ENCODE data around the gene HS1BP3.

Gene HS1BP3

DNA sequence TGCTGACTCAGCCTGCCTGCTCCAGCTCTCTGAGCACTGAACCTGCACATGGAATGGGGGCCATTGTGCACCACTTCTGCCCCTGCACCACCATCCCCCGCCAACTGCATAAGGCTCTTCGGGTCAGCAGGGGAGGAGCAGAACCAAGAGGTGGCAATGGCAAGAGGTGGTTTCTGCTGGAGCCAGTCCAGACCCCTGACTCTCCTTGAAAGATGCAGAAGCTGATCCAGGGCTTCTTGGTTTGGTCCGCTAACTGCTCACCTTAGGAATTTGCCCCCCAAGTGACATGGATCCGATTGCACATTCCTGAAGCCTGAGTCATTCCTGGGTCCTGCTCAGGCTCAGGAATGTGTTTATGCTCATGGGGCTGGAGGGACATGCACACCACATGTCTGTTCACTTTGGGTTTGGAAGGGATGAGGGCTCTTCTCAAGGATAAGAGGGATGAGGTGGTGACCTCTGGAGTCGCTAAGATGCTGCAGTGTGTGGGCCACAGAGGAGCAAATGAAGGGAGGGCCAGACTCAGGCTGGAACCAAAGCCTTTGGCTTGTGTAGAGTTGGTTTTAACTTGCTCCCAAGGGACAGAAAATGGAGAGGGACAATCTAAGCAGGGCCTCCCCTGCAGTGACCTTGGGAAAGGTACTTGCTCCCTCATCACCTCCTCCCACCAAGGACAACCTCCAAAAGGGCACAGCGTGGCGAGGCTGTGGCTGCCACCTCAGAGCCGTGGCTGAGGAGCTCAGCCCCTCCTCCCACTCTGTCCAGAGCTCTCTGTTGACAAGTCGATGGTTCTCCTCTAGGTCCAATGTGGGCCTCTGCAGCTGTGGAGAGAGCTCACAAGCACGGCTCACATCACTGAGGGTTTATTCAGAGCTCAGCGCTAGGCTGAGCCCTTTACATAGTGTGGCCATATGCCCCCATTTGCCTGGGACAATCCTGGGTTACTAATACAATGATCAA is 66.2 kb downstream of the HS1BP3 start:
- DNase-seq (ENCODE audit: low read depth) = no peak

DNA sequence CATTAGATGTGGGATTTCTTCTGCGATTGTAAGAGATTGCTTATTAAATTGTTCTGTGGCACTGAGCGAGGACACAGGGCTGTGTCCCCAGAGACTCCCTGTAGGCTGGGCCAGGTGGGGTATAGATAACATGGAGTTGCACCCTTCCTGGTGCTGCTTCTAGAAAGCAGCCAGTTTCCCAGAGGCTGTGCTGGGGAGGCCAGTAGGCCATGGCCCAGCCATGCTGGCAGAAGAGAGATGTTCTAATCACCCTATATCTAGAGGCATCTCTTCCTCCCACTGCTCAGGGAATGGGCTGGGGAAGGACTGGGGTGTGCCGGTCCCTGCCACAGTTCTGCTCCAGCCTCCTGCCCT is 66.9 kb downstream of the HS1BP3 start:
- DNase-seq (ENCODE audit: low read depth) = no peak

DNA sequence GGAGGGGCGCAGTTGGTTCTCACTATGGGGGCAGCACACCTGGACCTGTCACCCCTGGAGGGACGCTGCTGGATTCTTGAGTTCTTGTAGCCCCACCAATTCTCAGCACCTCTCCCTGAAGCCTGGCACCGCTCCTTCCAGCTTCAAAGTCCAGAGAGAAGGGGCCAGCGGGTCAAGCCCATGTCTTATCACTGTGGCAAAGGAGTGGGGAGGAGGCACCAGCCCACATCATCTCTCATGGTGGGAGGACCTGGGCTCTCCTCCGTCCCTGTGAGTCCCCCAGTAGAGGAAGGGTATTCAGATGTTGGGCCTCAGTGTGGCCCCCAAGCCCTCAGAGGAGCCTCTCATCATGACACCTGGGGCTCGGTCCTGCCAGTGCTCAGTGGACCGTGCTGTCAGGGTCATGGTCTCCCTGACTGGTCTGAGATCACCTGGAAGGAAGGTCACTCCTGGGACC is 67.4 kb downstream of the HS1BP3 start:
- no peak for DNase-seq (ENCODE audit: low read depth)

DNA sequence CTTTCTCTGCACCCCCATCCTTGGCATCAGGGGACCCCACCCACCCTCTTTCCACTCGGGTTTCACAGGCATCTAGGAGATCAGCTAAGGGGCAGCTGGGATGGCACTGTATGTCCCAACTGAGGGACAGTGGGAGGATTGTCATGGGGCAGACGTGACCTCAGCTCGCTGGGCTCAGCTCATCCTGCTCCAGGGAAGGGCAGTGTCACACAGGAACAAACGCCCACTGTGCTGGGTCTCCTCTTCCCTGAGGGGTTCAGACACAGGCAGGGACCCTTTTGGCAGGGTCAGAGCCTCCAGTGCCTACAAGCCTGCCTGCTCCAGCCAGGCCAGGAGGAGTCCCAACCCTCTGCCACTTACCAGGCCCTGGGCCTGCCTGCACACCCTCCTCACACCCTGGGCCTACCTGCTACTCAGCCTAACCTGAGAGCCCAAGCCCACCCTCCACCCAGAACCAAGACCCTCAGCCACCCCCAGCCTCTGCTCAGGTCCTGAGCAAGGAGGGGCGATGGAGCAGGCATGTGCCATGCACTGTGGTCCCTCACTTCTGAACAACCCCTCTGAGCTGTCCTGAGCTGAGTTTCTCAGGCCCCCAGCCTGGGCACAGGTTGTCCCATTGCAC is 68.2 kb downstream of the HS1BP3 start:
- DNase-seq (ENCODE audit: low read depth) = no peak

DNA sequence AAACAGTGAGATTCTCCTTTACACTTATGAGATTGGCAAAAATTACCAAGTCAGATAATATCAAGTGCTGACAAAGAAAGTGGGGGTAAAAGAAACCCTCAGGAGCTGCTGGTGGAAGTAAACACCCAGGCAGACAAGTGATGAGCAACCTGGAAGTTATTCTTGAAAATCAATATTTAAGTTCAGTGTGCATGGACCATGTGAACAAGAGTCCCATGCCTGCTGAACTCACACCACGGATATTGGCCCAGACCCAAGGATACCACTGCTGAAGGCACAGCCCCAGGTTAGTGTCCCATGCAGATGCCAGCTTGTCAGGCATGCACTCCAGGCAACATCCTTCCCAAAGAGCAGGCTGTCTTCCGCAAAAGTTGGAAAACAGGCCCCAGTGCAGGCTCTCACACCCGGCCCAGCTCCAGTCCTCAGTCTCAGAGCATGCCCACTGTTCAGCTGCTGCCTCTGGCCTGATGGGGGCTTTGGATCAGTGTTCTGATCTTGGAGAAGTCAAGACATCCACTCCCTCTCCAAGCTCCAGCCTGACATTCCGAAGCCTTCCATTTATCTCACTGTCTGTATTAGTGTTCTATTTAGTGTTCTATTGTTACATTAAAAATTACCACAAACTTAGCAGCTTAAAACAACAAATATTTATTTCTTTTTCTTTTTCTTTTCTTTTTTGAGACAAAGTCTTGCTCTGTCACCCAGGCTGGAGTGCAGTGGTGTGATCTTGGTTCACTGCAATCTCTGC is 70.0 kb downstream of the HS1BP3 start:
- DNase-seq (ENCODE audit: low read depth) = no peak

DNA sequence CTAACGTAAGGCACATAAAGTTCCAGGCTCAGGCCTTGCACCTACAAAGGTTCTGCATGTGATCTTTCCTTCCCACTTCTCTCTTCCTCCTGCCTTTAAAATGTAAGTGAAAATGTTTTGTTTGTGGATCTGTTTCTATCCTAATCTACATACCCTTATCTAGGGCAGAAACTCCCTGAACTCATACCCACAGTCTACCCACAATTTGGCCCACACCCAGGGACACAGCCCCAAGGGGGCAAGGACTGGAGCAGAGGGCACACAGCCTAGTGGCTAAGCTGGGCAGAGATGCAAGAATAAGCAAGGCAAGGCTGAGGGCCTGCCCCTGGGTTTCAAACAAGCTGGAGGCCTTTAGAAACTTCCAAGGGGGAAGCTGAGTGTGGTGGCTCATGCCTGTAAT is 71.0 kb downstream of the HS1BP3 start:
- peak; percentile 73 for DNase-seq (ENCODE audit: low read depth)

DNA sequence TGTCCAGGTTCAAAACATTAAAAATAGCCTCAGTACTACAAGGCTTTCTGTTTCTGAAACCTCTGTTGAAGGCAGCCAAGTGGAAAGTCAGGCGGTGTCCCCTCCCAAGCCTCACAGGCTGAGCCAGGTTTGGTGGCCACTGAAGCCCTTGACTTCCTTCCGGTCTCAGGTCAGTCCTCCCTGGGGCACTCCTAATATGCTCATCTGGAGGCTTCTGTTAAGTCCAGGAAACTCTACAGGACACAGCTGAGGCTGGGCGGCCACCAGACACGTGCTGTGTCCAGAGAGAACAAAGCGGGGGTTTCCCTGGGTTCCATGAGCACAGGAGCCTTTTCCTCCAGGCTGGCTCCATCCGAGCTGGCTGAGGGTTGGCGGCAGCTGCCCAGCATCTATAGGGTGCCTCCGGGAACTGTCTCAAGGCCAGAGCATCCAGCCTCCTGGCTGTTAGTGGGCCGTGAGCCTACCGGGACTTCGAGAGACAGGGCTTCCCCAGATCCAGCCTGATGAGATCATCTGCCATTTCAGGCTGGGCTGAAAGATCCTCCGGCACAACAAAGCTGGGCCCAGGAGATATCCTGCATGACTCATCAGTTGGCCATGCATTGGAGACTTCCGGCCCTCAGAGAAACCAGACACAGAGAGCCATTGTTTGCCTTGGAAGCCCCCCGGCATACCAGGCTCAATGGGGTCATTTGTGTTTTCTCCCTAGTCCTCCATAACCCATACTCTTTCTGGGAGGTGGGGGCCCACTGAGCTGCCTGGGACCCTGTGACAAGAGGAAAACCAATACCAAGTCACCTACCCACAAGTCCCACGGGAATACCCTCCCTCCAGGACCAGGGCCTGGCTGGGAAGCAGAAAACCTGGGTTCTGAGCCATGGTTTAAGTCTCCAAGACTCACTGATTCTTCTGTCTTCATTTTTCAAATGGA is 71.7 kb downstream of the HS1BP3 start:
- DNase-seq (ENCODE audit: low read depth) = peak; percentile 78

DNA sequence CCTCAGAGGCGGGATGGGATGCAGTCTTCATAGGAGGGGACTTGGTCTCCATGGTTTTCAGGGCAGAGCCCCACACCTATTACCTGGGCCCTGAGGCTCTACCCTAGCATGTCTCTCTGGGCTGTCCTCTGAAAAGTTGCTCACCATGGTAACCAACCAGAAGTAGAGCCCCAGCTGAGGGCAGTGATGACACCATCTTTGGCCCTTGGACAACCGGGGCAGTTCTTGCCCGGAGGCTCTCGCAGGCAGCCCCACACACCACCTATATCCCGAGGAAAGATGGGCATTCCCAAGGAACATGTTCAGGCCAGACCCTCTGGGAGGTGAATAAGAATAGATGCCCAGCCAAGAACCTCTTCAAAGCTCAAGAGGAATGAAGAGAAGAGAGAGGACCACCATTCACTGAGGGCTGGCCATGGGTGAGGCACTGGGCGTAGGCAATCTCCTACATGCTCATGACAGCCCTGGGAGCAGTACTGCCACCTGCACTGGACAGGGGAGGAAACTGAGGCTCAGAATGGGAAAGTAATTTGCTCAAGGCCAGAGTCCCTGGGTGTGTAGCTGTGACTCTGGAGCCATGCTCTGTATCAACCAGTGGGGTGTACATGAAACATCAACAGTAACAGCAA is 72.5 kb downstream of the HS1BP3 start:
- DNase-seq (ENCODE audit: low read depth) = no peak

DNA sequence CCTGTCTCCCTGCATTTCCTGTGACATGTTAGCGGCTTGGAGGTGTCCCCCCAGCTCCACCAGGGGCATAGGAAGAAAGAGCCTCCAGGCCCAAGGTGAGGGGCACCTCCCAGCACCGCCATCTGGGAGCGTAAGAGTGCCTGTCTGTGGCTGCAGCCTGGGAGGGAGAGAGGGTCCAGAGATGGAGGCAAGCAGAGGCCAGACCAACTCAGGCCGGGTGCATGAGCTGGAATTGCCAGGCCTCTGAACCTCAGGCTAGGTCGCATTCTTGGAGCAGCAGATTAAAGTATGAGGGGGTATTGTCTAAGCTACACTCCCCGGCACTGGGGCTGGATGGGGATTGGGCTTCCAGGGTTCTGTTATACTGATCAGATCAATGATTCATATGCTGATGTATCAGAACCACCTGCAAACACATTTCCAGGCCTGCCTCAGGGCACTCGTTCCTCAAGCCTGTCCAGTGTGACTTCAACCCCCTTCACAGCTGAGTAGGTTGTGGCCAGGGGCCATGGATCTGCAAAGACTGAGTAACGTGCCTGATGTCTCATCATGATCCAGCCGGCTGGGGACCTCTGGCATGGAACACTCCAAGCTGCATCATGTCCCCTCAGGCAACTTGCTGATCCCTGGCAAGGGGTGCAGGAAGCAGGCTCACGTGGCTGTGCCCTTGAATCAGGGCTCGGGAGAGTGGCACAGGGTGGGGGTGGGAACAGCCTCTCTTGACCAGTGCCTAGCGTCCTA is 73.2 kb downstream of the HS1BP3 start:
- DNase-seq (ENCODE audit: low read depth) = no peak

DNA sequence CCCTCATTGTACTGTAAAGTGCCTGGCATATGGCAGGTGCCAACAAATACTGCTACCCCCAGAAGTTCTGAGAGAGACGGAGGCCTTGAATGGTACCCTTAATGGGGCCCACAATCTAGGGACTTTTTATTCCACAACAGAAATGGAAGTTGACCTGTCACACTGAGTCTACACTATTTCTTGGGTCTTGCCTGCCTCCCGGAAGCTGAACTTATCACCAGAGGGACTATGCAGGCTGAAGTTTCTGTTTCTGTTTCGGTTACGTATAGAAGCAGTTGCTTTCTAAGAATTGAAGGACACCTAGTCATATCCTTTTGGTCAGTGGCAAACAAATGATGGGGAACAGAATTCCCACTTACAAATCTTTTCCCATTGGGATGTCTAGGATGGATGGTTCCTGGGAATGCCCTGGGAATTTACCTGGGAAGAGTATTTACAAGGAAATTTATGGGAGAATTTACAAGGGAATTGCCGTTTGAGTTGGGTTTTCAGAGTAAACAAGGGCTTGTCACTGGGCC is 74.2 kb downstream of the HS1BP3 start:
- no peak for DNase-seq (ENCODE audit: low read depth)

DNA sequence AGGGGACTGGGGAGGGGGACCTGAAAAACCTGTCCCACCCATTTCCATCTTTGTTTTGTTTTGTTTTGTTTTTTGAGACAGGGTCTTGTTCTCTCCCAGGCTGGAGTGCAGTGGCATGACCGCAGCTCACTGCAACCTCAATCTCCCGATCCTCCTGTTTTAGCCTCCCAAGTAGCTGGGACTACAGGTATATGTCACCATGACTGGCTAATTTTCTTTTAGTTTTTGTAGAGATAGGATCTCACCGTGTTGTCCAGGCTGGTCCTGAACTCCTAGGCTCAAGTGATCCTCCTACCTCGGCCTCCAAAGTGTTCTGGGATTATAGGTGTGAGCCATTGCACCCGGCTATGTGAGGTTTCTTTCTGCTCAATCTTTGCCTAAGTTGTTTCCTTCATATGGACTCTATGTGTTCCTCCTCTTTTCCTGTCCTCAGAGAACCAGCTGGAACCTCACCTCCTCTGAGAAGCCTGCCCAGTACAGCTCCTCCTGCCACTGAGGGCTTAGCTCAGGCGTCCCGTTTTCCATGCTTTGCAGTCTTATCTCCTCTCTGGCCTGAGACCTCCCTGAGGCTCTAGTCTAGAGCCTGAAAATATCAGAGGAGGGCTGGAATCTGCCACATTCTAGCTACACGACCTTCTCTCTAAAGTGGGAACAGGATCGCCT is 74.8 kb downstream of the HS1BP3 start:
- no peak for DNase-seq (ENCODE audit: low read depth)

DNA sequence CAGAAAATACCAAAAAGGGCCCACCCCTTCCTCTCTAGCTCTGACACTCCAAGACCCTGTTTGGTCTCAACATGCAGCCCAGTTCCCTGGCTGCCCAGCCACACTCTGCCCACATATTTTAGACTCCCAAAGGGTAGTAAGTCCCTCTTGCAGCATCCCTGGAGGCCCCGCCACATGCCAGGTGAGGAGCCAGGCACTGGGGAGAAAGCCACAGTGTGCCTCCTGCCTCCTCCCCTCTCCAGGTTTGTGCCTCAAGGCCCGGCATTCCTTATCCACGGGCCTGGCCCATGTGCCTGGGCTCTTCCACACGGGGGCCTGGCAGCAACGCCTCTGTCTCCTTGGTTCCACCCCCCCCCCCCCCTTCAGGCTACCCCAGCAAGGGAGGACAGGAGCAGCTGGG is 75.5 kb downstream of the HS1BP3 start:
- no peak for DNase-seq (ENCODE audit: low read depth)

DNA sequence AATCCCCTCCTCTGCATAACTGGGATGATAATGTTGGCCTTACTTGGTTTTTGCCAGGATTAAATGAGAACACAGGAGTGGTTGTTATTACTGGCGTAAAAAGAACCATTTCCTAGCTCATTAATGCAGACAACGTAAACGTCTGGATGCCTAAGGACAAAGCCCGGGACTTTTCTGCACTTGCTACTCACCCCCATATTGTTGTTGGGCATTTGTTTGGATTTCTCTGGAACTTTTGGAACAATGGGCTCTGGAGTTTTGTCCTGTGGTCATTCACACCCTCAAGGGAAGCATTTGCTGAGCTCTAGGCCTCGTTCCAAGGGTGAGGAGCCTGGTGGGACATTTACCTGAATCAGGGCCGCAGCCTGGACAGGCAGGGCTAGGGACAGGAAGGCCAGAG is 76.0 kb downstream of the HS1BP3 start:
- DNase-seq (ENCODE audit: low read depth) = no peak

DNA sequence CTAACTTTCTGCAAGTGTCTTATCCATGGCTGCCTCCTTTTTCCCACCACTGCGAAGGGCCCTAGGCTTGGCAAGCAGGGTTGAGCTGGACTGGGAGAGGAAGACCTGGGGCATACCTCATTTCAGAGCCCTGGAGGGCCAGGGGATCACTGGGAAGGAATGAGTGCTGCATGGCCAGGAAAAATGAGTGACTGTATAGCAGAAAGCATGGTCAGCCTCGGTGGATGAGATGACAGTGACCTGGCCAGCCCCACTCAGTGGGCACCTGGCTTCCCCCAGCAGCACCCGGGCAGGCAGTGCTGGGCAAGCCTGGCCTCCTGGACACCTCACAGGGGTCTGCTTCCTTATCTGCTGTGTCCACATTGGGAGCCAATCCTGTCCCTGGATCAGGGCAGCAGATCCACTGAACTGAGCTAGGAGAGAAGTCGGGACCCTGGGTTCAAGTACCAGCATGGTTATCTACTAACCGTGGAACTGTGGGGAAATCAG is 76.4 kb downstream of the HS1BP3 start:
- DNase-seq (ENCODE audit: low read depth) = no peak

DNA sequence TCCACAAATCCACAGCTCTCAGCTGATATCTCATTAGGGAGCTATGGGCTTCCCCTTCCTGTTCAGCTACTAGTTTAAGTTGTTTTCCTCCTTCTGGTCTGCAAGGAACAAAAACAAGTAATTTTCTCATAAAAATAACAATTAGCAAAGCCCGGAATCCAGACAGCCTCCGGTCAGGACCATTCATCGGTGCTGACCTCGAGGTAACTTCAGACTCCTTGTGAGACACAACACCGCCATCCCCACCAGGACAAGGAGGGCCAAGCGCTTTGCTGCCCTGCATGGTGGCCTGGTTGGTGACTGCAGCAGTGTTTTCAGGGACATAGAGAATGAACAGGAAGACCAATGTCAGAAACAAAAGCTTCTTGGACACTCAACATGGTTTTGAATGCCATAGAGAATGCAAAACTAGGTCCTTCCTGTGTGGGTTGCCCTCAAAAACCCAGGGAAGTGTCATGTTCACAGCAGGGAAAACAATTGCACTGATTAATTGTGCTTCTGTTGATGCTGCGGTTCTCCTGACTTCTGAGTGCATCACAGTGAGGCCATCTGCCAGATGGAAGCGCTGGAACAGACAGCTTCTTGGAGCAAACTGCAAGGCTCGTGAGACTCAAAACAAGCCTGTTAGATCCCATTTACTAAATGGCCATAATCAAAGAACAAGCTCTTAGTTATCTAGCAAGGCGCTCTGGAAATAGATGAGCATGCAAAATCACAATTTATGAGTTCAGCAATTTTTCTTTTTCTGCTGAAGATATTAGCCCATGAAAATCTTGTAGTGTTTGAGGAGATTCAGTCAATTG is 77.1 kb downstream of the HS1BP3 start:
- no peak for DNase-seq (ENCODE audit: low read depth)

DNA sequence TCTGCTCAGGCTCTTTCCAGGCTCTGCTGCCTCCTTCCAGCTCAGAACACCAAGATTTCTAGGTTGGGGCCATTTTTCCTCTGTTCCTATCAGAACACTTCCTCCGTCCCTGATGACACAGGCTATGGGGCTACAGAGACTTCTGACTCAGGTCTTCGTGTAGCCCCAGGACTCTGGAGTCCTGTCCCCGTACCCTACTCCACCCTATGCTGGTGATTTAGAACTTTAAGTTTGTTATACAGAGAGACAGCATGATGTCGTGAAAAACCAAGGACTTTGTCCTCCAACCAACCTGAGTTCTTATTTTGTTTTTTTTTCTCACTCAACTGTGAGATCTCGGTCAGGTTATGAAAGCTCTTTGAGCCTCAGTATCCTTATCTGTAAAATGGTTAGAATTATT is 78.7 kb downstream of the HS1BP3 start:
- no peak for DNase-seq (ENCODE audit: low read depth)

DNA sequence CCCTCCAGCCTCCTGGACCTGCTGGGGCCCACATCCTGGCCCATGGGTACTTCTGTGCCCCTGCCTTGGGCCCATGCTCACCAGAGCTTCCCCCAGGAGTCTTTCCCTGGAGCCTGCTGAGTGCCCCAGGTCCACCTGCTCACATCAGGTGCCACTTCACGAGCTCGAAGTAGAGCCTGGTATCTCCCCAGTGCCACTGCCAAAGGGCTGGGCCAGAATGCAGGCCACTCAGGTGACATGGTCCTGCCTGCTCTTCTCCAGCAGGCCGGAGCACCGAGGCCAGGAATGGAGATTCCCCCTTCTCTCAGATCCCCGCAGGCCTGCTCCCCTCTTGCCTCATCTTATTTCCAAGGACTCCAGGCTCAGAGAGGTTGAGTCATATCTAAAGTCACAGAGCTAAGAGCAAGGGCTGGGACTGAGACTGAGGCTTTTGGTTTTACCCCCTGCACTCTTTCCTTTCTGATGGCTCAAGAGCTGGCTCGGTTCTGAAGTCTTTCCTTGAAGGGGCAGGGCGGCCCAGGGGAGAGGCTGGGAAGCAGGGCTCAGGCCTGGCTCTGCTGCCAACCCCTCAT is 79.2 kb downstream of the HS1BP3 start:
- no peak for DNase-seq (ENCODE audit: low read depth)

DNA sequence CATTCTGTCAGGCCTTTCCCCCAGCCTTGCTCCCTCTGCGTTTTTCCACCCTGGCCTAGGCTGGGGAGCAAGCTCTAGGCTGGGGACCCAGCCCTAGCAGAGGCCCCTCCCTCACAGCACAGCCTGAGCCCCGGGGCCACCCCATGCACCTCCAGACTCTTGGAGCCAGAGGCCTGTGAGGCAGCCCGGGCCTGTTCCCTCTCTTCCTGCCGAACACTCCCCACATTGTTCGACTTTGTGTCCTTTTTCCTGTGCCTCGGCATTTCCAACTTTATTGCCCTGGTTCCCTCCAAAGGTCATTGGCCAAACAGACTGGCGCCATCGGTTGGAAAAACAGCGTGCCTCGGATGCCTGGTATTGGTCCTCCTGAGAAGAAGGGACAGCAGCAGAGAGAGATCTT is 79.7 kb downstream of the HS1BP3 start:
- no peak for DNase-seq (ENCODE audit: low read depth)

Data from CMK (cell line).